ENCODE results near the gene SORCS1. TPM values are rescaled to one million over a fixed set of nuclear protein-coding genes. Genes with fewer than 3 reads are reported as not detected.

Gene SORCS1
- total and polyA plus RNA-seq, 2 of the 13 experiments (the other 11 are each of a cell fraction or from before 2014, with no cell fraction given): not detected

- no peak overlapping the region for H3K27ac ChIP-seq (ENCODE audit: extremely low read length, insufficient read depth, low read length)
- POLR2A ChIA-PET: no interaction called here
- H3K4me2 ChIP-seq (ENCODE audit: low read depth, low read length): no peak overlapping the region
- FAIRE-seq (no peak), ATAC-seq (no peak), DNase-seq (ENCODE audit: low spot score) (no peak)
- in situ Hi-C loops (cut with HindIII; ENCODE audit: extremely low pct_ligation_motif_present, low pct_unique_long_range_greater_than_20kb): no loop called here
- CTCF ChIA-PET (ENCODE audit: low intra/inter-chr PET ratio, low total read pairs): no interaction called here
- H3K4me1 ChIP-seq (ENCODE audit: insufficient read depth, low read length): no peaks in the 10 kb centered on the region
- H3K27me3 ChIP-seq (ENCODE audit: control insufficient read depth in 1 of 2, insufficient read depth in 2 of 2, low read length in 2 of 2): no peaks in the 10 kb centered on the region
- H3K9ac ChIP-seq (ENCODE audit: insufficient read depth, low read depth, low read length): no peak overlapping the region
- H3K36me3 ChIP-seq (replicated peaks in 1 of 2; ENCODE audit: control insufficient read depth in 1 of 2, insufficient read depth in 2 of 2, low read length in 2 of 2): no peaks in the 10 kb centered on the region
- no peak for TF ChIP-seq NAIF1 (CRISPR knock-in tag; IDR thresholded peaks at IDR 0.05; ENCODE audit: borderline replicate concordance)
- peak; percentile 18; the same call in 1 of the 2 replicates for TF ChIP-seq NFE2L2 (IDR thresholded peaks at IDR 0.05; ENCODE audit: low read length)
- intact Hi-C loops (cut with micrococcal nuclease; ENCODE audit: unreplicated experiment): no loop called here
- no peaks in the 10 kb centered on the region for H4K20me1 ChIP-seq (ENCODE audit: insufficient read depth, low read length)
- H3K9me3 ChIP-seq (ENCODE audit: low read length): peaks cover 64% of the 10 kb centered on the region
- no peak overlapping the region for H2AFZ ChIP-seq (ENCODE audit: low read length)
- H3K4me3 ChIP-seq (replicated peaks in 1 of 3; ENCODE audit: insufficient read depth in 1 of 3, low read depth in 2 of 3, low read length in 3 of 3): no peak overlapping the region
- WGBS (ENCODE audit: low lambda C conversion rate): 14% methylated on average over 4 of the region's 4 CpGs
- no TSS peak for BruUV-seq (replicated peaks)
- H3K79me2 ChIP-seq (ENCODE audit: insufficient read depth, low read length): no peaks in the 10 kb centered on the region
Observed at GRCh38 chr10:106942035-106942662, 222.4 kb downstream of the SORCS1 start.

- Histone ChIP-seq H3K9ac (ENCODE audit: insufficient read depth, low read depth, low read length) (no peak overlapping the region), H3K4me2 (ENCODE audit: low read depth, low read length) (no peak overlapping the region), H3K27ac (ENCODE audit: extremely low read length, insufficient read depth, low read length) (no peak overlapping the region), H4K20me1 (ENCODE audit: insufficient read depth, low read length) (no peaks in the 10 kb centered on the region), H2AFZ (ENCODE audit: low read length) (no peak overlapping the region), H3K9me3 (ENCODE audit: low read length) (peaks cover 67% of the 10 kb centered on the region), H3K79me2 (ENCODE audit: insufficient read depth, low read length) (no peaks in the 10 kb centered on the region), H3K4me1 (ENCODE audit: insufficient read depth, low read length) (no peaks in the 10 kb centered on the region), H3K36me3 (replicated peaks in 1 of 2; ENCODE audit: control insufficient read depth in 1 of 2, insufficient read depth in 2 of 2, low read length in 2 of 2) (no peaks in the 10 kb centered on the region), H3K27me3 (ENCODE audit: control insufficient read depth in 1 of 2, insufficient read depth in 2 of 2, low read length in 2 of 2) (no peaks in the 10 kb centered on the region), H3K4me3 (replicated peaks in 1 of 3; ENCODE audit: insufficient read depth in 1 of 3, low read depth in 2 of 3, low read length in 3 of 3) (no peak overlapping the region)
- no peak for ATAC-seq
- ChIA-PET POLR2A (no interaction called here), CTCF (ENCODE audit: low intra/inter-chr PET ratio, low total read pairs) (no interaction called here)
- intact Hi-C loops (cut with micrococcal nuclease; ENCODE audit: unreplicated experiment): no loop called here
- no peak for FAIRE-seq
- no peak for DNase-seq (ENCODE audit: low spot score)
- WGBS (ENCODE audit: low lambda C conversion rate): 12% methylated on average over 5 of the region's 5 CpGs
- in situ Hi-C loops (cut with HindIII; ENCODE audit: extremely low pct_ligation_motif_present, low pct_unique_long_range_greater_than_20kb): no loop called here
- no TSS peak for BruUV-seq (replicated peaks)
- TF ChIP-seq ZNF704 (CRISPR knock-in tag; IDR thresholded peaks at IDR 0.05; ENCODE audit: borderline replicate concordance) (no peak), TP53 (CRISPR knock-in tag; conservative IDR thresholded peaks at IDR 0.05) (no peak), ZNF737 (CRISPR knock-in tag; IDR thresholded peaks at IDR 0.05; ENCODE audit: borderline replicate concordance) (no peak), ZHX1 (CRISPR knock-in tag; IDR thresholded peaks at IDR 0.05; ENCODE audit: low read depth) (no peak), SMAD3 (CRISPR knock-in tag; IDR thresholded peaks at IDR 0.05) (no peak), ZNF431 (CRISPR knock-in tag; IDR thresholded peaks at IDR 0.05; ENCODE audit: borderline replicate concordance, low read depth) (no peak), KDM5B (CRISPR knock-in tag; IDR thresholded peaks at IDR 0.05; ENCODE audit: borderline replicate concordance) (no peak), JUN (CRISPR knock-in tag; IDR thresholded peaks at IDR 0.05) (no peak), ZBTB7B (CRISPR knock-in tag; IDR thresholded peaks at IDR 0.05) (no peak), ZNF619 (CRISPR knock-in tag; IDR thresholded peaks at IDR 0.05) (no peak), ZNF205 (CRISPR knock-in tag; IDR thresholded peaks at IDR 0.05) (no peak), MYNN (CRISPR knock-in tag; IDR thresholded peaks at IDR 0.05; ENCODE audit: low read depth) (no peak)
Observed at GRCh38 chr10:106941297-106942034, 223.0 kb downstream of the SORCS1 start.

Measured in HepG2 (cell line).